ENCODE results near the gene CASR.

- TF ChIP-seq, protein P1, sequence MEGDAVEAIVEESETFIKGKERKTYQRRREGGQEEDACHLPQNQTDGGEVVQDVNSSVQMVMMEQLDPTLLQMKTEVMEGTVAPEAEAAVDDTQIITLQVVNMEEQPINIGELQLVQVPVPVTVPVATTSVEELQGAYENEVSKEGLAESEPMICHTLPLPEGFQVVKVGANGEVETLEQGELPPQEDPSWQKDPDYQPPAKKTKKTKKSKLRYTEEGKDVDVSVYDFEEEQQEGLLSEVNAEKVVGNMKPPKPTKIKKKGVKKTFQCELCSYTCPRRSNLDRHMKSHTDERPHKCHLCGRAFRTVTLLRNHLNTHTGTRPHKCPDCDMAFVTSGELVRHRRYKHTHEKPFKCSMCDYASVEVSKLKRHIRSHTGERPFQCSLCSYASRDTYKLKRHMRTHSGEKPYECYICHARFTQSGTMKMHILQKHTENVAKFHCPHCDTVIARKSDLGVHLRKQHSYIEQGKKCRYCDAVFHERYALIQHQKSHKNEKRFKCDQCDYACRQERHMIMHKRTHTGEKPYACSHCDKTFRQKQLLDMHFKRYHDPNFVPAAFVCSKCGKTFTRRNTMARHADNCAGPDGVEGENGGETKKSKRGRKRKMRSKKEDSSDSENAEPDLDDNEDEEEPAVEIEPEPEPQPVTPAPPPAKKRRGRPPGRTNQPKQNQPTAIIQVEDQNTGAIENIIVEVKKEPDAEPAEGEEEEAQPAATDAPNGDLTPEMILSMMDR (IDR thresholded peaks at IDR 0.05 in 4 of 5, conservative IDR thresholded peaks at IDR 0.05 in 1 of 5) = no peak
- TF ChIP-seq POLR2A (IDR thresholded peaks at IDR 0.05) = no peak
Measured at GRCh38 chr3:122269045-122269444, 85.6 kb downstream of the CASR start.
